GM13976 (cell line): ENCODE data around the gene CD274.

Experiments used
- DNase-seq: peaks from one replicate; pipeline ENCODE4 v3.0.0; 2012; ENCODE audit warnings: low spot score
- CTCF ChIP-seq: IDR thresholded peaks from 2 replicates; pipeline ENCODE4 v1.5.1; 2012; ENCODE audit warnings: borderline replicate concordance, mild to moderate bottlenecking; ENCODE audit not compliant: insufficient read depth; ENCODE audit errors: extremely low read depth, missing control alignments, control extremely low read depth
- in situ Hi-C: fragments of 300-500 bp; cut with MboI; formaldehyde crosslinking; loops from one replicate; pipeline ENCODE4 v1.12.0; 2022; ENCODE audit warnings: low sequenced_read_pairs, mixed read lengths, inconsistent platforms; ENCODE audit not compliant: unreplicated experiment

The CD274 gene

GRCh38 chr9:5499157-5499556 lies 48.8 kb downstream of the CD274 start:
- no peak for TF ChIP-seq CTCF
- in situ Hi-C loops = no loop called here
- DNase-seq = no peak

GRCh38 chr9:5499889-5500398 lies 49.6 kb downstream of the CD274 start:
- DNase-seq = no peak
- in situ Hi-C loops = no loop called here
- TF ChIP-seq CTCF = no peak

DNA sequence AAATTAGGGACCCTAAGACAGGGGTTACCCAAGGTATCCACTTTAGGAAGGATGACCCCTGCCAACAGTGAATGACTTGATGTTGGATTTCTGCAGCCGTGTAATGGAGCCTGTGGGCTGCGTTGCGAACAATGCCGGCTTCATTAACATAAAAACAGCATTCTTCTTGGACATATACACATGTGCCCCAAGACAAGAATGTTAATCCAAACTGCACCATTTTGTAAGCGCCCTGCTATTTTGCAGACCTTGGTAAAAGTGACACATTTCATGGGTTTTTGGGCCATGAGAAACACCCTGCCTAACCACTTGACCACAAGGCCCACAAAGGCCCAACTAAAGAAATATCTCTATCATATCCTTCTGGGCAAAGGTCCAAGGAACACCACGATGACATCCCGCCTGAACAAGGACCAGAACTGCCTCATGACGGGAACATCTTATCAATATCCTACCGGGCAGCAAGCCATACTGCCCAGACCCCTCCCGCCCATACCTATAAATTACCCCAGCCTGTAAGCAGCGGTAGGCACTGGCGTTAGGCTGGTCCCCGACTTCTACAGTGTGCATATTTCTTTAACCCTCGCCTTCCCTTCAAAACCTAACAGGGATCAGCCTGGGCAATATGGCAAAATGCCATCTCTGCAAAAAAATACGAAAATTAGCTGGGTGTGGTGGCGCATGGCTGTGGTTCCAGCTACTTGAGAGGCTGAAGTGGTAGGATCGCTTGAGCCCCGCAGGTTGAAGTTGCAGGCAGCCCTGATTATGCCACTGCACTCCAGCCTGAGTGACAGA lies 50.3 kb downstream of the CD274 start:
- no peak for DNase-seq
- in situ Hi-C loops = no loop called here
- no peak for TF ChIP-seq CTCF

DNA sequence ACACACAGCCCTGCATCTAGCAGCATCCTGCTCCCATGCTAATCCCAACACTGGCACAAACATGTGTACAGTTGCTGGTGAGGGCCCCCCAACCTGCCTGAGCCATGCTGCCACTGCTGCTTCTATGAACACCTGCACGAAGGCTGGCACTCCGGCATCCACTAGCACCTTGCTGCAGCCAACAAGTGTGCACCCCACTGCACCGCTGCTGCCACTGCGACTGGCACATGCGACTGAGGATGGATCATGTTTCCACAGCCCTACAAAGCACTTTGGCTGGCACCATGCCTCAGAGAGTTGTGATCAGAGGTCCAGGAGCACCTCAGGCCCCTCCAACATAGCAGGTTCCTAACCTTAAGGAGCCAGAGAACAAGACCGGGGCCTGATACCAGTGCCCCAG lies 52.2 kb downstream of the CD274 start:
- TF ChIP-seq CTCF = no peak
- in situ Hi-C loops = no loop called here

DNA sequence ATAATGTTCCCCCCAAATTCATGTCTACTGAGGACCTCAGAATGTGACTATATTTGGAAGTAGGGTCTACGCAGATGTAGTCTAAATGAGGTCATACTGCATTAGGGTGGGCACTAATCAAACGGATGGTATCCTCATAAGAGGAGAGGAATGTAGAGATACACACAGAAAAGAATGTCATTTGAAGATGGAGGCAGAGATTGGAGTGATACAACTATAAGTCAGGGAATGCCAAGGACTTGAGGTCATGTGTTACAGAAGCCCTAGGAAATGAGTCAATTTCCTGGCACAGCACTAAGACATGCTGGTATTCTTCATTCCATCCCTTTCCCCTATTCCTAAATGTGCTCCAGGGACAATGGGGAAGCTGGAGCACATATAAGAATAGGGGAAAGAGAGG lies 59.2 kb downstream of the CD274 start:
- DNase-seq = no peak
- in situ Hi-C loops = no loop called here
- TF ChIP-seq CTCF = no peak

More for the DNA sequence above, 52.2 kb downstream of the CD274 start:
- no peak for DNase-seq

- in situ Hi-C loops = no loop called here
- DNase-seq = peak; percentile 39
- TF ChIP-seq CTCF = no peak
These were observed 60.1 kb downstream of the CD274 start, which contains the start of gene PDCD1LG2 for GRCh38 chr9:5510360-5510931. TSS of gene PDCD1LG2 (plus strand) at chr9:5510531. CDS start at chr9:5522547, 12,016 bp downstream.
